GM12892 (cell line): Measurements from ENCODE around the gene TUBG2.

ENCODE experiments used
- POLR2A ChIP-seq: IDR thresholded peaks from 2 replicates; pipeline ENCODE4 v1.6.1; 2011; ENCODE audit warnings: low read depth, low read length, control low read depth
- POLR2AphosphoS5 ChIP-seq: IDR thresholded peaks from 2 replicates; pipeline ENCODE4 v1.6.1; 2011; ENCODE audit warnings: low read depth, low read length, control low read depth
- TAF1 ChIP-seq: IDR thresholded peaks from 2 replicates; pipeline ENCODE4 v1.6.1; 2011; ENCODE audit warnings: low read depth, mild to moderate bottlenecking, control low read depth, low read length, borderline replicate concordance

- TF ChIP-seq POLR2A (no peak), POLR2AphosphoS5 (no peak), TAF1 (no peak)
Observed at GRCh38 chr17:42670789-42671657, 11.9 kb downstream of the TUBG2 start.
